22Rv1 (cell line): ENCODE results near the gene MAP3K20.

ENCODE experiments used
- CTCF ChIP-seq: fragments of 450-650 bp; IDR thresholded peaks from 2 replicates; pipeline ENCODE4 v1.5.1; 2017; ENCODE audit warnings: mild to moderate bottlenecking
- ZFX ChIP-seq: fragments of 450-650 bp; IDR thresholded peaks from 2 replicates; pipeline ENCODE4 v1.6.1; 2017; ENCODE audit warnings: antibody characterized with exemption, borderline replicate concordance

- TF ChIP-seq CTCF (no peak), ZFX (no peak)
Observed at GRCh38 chr2:173079973-173080860, 4.6 kb downstream of the MAP3K20 start.
